Hepatocyte (in vitro differentiated cells): ENCODE data around the gene AMBRA1.
A peak's percentile ranks its signal among the peaks of the same experiment; 100 is the strongest.

Source experiments
- EZH2 ChIP-seq: fragments of 200-600 bp; sonication (generic); IDR thresholded peaks from 2 replicates; pipeline ENCODE4 v1.6.1; 2016; ENCODE audit warnings: antibody characterized with exemption, mild to moderate bottlenecking, borderline replicate concordance
- EZH2phosphoT487 ChIP-seq: fragments of 200-600 bp; sonication (generic); IDR thresholded peaks from one replicate; pipeline ENCODE4 v1.6.1; 2018; ENCODE audit warnings: antibody characterized with exemption, mild to moderate bottlenecking, low read depth, moderate library complexity; ENCODE audit not compliant: unreplicated experiment, severe bottlenecking
- TF ChIP-seq, protein P1 (sequence below): fragments of 200-600 bp; sonication (generic); IDR thresholded peaks from 2 replicates; pipeline ENCODE4 v1.5.1; 2016; ENCODE audit warnings: antibody characterized with exemption, mild to moderate bottlenecking; ENCODE audit not compliant: poor library complexity

DNA sequence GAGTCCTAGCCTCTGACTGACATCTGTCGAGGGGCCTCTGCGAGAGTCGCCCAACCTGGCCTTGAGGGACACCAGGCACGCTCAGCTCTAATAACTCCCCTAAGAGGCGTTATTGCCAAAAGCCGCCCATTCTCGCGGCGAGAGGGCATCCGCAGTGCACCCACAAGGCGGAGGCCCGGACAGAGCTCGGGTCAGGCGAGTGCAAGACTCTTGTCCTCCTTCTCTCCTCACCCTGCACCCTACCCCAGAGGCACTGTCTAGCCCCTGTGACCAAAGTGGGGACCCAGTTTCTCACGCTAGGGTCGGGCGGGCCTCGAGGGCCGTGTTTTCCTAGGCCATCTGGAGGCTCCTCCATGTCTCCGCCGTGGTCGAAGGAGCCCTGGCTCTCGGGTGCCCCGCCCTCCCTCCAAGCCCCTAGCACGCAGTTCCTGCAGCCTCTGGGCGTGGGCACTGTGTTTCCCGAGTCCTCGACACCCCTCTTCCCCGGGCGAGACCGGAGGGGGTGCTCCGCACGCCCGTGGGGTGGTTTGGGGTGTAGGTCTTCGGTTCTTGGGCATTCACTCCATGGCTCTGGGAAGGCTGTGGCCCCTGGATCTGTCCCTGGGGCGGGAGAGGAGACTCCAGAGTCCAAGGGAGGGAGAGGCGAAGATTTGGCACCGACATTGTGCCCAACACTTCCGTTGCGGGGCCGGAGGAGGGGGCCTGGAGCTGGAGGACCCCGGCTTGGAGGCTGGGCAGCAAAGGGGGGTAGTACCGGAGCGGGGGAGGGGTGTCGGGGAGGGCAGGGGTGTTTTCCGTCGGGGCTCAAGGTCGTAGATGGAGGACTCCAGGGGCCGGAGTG, 203.3 kb downstream of the AMBRA1 start:
- TF ChIP-seq, protein P1, sequence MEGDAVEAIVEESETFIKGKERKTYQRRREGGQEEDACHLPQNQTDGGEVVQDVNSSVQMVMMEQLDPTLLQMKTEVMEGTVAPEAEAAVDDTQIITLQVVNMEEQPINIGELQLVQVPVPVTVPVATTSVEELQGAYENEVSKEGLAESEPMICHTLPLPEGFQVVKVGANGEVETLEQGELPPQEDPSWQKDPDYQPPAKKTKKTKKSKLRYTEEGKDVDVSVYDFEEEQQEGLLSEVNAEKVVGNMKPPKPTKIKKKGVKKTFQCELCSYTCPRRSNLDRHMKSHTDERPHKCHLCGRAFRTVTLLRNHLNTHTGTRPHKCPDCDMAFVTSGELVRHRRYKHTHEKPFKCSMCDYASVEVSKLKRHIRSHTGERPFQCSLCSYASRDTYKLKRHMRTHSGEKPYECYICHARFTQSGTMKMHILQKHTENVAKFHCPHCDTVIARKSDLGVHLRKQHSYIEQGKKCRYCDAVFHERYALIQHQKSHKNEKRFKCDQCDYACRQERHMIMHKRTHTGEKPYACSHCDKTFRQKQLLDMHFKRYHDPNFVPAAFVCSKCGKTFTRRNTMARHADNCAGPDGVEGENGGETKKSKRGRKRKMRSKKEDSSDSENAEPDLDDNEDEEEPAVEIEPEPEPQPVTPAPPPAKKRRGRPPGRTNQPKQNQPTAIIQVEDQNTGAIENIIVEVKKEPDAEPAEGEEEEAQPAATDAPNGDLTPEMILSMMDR: no peak
- TF ChIP-seq EZH2: peak; percentile 82
- TF ChIP-seq EZH2phosphoT487: no peak
